ENCODE data around the gene UBR1.
A peak's percentile ranks its signal among the peaks of the same experiment; 100 is the strongest.
"Not testable (repeated sequence)": the region's sequence is repeated elsewhere in the genome, so short reads cannot be mapped to it uniquely, and the experiment has no call there.

The UBR1 gene

DNA sequence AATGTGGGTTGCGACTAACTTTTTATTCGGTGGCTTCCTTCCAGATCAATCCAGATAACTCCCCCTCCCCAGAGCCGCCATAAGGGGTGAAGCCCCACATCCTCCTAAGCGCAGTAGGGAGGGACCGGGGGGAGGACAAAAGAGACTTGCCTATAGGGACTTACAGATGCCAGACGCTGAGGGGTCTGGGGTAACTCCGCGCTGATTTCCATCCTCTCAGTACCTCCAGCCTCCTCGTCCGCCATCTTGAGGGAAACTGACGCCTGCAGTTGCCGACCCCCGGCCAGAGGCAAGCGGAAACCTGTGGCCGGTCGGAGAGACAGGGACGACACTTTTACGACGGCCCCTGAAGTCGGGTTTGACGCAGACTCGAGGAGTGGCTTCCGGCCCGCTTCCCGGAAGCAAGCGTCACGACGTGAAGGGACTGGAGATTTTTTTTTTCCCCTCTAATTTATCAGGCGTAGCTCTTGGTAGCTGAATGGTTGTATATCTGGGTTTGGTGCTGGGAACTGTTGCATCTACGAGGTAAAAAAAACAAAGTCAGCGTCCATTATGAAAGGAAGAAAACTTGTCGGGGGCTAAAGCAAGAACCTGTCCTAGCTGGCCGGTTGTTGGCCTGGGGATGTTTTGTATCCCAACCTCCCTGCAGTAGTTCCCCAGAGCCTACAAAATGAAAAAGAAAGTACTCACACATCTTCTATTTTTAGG is at the start of gene UBR1:
UBR1 (minus strand) TSS at position 261 of the 708 bp plus-strand sequence; CDS start at position 245, 16 bp downstream.
- DNase-seq: peak; percentile 96

DNA sequence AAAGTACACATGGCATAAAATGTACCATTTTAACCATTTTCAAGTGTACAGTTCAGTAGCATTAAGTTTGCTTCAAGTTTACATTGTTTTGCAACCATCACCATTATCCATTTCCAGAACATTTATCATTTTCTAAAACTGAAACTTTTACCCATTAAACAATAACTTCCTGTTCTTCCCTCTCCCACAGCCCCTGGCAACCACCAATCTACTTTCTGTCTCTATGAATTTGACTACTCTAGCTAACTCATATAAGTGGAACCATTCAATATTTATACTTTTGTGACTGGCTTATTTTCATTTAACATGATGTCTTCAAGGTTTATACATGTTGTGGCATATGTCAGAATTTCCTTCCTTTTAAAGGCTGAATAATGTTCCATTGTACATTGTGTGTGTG is 47.4 kb upstream of the UBR1 start:
- DNase-seq: no peak

DNA sequence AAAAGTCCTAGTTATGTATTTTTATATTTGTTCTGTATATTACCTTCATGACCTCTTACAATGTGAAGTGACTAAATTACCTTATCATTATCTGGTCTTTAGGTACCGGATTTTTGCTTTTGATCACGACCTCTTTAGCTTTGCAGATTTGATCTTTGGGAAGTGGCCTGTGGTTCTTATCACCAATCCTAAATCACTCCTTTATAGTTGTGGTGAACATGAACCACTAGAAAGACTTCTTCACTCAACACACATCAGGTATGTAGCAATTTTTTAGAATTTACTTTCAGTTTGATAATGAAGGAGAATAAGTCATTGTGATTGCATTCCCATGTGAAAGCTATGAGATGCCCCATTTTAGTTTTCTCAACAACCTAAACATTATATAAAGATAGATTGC is 45.9 kb upstream of the UBR1 start:
- peak; percentile 25 for DNase-seq

DNA sequence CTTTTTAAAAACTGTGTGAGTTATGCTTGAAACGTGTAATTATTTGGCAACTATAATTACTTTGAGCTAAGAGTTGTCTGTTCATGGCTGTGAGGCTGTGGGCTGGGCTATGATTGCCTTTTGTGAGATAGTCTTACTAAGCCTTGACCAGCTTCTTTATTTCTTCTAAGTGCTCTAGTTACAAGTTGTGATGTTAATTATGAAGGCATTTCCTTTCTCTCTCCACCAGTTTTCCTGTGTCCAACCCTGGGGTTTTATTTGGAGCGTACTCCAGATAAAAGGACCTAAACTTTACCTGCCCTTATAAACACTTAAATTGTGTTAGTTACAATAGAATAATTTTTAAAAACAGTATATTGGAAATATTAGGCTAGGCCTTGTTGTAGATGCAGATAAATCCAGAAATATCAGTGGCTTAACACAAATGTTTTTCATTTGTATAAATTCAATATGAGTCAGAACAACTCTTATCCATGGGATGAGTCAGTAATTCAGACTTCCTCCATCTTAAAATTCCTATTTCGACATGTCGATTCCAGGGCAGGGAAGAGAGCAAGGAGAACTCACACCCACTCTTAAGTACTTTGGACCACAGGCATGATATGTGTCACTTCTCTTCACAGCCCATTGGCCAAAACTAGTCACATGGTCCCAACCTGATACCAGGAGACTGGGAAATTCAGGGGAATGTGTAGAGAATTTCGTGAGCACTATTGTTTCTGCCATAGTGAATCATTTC is 44.5 kb upstream of the UBR1 start:
- no peak for DNase-seq

DNA sequence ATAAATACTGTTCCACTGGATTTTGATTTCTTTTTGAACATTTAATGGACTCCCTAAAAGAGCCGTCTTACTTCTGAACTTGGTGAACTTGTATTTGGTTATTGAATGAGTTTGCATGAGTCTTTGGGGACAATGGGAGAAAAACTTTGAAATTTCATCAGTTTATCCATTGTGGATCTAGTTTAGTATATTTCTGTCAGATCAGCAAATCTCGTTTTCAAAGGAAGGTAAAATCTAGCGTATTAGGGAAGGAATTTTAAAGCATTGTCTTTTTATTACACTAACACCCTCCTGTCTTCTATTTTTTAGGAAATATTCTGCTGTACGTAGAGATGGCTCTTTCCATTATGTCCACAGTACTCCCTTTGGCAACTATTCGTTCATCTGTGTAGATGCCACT is 40.3 kb upstream of the UBR1 start:
- DNase-seq: no peak

DNA sequence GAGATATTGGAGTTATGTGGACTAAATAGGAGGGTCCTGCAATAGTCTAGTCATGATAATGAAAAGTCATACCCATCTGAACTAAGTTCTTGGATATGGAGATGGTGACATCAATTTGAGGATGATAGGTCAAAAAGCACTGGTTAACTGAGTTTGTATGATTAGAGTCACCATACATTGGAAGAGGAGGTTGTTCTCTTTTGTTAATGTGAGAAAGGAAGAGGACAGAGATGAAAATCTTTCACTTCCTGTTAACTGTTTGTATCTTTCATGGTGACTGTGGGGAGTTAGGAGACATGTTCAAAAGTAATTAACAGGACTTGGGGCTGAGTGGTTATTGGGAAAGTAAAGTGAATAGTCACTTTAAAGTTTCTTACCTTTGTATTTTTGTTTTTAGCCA is 38.7 kb upstream of the UBR1 start:
- DNase-seq: peak; percentile 17

DNA sequence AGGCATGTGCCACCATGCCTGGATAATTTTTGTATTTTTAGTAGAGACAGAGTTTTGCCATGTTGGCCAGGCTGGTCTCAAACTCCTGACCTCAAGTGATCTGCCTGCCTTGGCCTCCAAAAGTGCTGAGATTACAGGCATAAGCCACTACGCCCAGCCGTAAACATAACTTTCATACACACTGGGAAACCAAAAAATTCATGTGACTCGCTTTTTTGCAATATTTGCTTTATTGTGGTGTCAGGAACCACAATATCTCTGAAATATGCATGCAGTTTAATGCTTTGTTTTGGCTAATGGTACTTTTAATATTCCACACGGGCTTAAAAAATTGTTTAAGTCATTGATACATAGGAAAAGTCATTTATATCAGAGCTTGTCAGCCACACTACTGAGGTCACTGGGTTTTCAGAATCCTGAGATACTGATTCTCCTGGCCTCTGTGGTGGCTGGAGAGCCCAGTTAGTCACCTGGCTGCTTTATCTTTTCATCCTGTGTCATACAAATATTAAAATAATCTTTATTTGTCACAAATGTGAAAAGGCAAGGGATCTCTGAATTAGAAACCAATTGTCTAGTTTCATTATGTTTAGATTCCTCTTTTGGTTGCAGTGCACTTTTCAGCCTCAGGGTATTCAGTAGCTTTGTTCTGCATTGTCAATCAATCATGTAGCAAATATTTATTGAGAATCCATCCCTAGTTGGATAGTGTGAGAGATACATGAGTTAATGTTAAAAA is 37.5 kb upstream of the UBR1 start:
- peak; percentile 7 for DNase-seq

DNA sequence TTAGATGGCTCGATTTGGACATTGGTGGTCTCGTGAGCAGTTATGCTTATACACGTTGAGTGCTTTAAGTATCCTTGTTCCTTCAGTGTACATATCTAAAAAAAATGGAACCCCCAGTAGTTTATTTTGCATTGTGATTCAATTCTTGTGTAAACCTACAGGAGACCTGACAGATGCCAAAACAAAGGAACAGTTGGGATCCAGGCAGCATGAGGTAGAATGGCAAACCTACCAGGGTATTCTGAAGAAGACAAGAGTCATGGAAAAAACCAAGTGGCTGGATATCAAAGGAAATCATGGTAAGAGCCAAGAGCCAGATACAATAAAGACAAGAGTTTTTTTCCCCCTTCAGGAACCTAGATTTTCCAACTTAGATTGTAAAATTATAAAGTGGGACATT is 29.5 kb upstream of the UBR1 start:
- no peak for DNase-seq

DNA sequence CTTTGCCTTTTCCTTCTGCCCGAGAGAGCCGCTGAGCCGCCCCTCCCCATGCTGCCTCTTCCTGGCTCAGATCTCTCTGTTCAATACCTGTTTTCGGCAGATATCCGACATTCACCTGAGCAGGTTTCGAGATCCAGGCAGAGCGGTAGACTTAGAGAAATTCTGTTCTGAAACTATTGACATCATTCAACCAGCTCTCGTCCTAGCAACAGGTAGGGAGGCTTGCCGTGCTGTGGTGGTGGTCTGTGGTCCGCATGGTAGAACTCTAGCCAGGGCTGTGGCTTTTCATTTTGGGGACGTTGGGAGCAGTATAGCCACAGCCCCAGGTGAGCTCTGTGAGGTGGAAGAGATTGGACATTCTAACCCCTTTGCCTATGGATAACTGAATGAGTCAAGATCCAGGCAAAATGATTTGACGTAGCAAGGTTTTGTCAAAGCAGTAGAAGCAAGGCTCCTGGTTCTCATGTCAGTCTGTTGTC is 28.4 kb upstream of the UBR1 start:
- DNase-seq: peak; percentile 20

DNA sequence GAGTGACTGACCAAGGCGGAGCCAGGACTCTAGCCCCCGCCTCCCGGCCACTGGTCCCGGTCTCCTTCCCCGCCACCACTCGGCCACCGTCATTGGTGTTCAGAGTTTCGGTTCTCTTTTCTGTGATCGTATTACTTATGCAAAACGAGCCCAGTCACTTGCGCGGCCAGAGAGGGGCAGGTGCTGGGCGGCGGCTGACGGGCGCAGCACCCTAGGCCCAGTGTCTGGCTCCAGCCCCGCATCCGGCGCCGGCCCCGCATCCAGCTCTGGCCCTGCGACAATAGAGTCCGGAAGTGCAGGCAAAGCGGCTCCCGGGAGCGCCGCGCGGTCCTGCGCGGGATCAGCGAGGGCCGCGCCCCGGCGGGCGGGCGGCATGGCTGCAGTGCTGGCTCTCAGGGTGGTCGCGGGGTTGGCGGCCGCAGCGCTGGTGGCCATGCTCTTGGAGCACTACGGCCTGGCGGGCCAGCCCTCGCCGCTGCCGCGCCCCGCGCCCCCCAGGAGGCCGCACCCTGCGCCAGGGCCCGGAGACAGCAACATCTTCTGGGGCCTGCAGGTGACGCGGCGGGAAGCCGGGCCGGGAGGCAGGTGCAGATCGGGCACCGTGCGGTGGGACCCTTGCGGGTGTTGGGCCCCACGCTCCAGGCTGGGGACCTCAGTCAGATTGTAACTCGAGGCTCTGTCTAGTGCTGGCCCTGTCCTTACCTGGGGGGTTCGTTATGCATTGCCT is 27.8 kb upstream of the UBR1 start, which contains the start of gene TMEM62:
TMEM62 (plus strand) TSS at position 157 of the 727 bp plus-strand sequence; CDS start at position 374, 217 bp downstream.
- DNase-seq: peak; percentile 83

DNA sequence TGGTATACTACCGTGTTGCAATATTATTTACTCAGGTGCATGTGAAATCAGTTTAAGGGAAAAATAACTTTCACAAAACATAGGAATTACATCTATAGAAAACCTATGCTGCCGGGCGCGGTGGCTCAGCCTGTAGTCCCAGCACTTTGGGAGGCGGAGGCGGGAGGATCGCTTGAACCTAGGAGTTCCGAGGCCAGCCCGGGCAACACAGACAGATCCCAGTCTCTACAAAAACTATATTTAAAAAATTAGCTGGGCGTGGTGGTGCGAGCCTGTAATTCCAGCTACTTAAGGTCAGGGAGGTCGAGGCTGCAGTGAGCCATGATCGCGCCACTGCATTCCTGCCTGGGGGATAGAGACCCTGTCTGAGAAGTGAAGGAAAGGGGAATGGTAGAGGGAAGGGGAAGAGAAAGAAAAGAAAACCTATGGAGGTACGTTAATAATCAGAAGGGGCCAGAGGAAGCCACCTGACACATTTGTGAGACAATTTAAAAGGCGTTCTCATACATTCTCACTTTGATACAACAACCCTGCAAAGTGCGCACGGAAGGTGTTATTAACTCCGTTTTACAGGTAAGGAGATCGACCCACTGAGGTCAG is 27.1 kb upstream of the UBR1 start:
- no peak for DNase-seq

DNA sequence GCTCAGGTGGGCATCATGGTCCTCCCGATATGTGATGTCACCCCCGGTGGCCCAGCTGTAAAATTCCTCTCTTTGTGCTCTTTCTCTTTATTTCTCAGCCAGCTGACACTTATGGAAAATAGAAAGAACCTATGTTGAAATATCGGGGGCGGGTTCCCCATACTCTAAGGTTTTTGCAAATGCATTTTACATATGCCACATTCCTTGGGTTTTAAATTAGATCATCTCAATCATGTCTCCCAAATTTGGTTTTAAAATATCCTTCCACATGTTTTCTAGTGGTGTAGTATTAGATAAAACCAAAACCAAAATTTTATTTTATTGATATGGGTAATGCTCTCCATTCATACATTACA is 23.1 kb upstream of the UBR1 start:
- DNase-seq: no peak

DNA sequence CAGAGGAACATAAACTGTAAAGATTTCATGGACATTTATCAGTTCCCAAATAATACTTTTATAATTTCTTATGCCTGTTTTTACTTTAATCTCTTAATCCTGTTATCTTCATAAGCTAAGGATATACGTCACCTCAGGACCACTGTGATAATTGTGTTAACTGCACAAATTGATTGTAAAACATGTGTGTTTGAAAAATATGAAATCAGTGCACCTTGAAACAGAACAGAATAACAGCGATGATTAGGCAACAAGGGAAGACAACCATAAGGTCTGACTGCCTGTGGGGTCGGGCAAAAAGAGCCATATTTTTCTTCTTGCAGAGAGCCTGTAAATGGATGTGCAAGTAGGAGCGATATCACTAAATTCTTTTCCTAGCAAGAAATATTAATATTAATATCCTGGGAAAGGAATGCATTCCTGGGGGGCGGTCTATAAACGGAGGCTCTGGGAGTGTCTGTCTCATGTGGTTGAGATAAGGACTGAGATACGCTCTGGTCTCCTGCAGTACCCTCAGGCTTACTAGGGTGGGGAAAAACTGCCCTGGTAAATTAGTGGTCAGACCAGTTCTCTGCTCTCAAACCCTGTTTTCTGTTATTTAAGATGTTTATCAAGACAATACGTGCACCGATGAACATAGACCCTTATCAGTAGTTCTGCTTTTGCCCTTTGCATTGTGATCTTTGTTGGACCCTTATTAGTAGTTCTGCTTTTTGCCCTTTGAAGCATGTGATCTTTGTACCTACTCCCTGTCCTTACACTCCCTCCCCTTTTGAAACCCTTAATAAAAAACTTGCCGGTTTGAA is 22.5 kb upstream of the UBR1 start:
- DNase-seq: not testable (repeated sequence)

DNA sequence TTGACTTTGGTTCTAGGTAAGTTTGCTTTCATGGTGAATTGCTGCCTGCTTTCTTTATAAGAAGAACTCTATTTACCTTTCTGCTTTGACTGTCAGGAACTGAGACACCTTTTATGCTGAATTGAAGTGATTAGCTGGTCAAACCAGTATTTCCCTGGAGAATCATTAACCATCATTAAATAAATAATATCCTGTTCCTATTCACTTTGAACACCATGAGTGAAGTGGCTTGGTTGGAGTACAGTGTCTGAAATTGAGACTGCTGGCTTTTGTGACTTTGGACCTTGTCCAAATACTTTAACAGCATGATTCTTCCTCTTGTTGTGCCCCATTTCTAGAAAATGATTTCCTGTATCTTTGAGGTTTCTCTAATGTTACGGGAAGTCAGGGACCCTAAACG is 21.9 kb upstream of the UBR1 start:
- no peak for DNase-seq

DNA sequence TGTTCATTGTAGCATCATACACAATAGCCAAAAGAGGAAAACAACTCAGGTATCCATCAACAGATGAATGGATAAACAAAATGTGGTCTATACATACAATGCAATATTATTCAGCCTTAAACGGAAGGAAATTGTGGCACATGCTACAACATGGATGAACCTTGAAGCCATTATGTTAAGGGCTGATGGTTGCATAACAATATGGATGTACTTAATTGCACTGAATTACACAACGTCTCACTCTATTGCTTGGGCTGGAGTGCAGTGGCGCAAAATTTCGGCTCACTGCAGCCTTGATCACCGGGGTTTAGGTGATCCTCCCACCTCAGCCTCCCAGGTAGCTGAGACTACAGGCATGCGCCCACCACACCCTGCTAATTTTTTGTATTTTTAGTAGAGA is 20.5 kb upstream of the UBR1 start:
- no peak for DNase-seq

DNA sequence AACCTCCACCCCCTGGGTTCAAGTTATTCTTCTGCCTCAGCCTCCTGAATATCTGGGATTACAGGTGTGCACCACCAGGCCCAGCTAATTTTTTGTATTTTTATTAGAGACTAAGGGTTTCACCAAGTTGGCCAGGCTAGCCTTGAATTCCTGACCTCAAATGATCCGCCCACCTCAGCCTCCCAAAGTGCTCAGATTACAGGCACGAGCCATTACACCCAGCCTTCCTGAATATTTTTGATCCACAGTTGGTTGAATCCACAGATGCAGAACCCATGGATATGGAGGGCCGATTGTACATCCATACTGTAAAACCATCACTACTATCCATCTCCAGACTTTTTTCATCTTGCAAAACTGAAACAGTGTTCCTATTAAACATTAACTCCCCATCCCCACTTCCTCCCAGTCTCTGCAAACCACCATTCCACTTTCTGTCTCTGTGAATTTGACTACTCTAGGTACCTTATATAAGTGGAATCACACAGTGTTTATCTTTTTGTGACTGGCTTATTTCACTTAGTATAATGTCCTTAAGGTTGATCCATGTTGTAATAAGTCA is 19.3 kb upstream of the UBR1 start:
- no peak for DNase-seq

DNA sequence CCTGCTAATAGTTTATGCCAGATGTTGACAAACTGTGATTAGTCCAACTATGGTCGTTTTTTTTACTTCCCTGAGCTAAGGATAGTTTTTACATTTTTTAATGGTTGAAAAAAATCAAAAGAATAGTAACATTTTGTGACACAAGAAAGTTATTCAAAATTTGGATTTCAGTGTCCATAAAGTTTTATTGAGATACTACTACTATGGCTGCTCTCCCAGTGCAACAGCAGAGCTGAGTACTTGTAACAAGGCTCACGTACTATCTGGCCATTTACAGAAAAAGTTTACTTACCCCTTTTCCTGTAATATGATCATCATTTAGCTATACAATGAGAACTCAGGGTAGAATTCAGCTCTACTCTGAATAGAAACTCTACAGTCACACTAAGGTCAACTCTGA is 16.0 kb upstream of the UBR1 start:
- no peak for DNase-seq

DNA sequence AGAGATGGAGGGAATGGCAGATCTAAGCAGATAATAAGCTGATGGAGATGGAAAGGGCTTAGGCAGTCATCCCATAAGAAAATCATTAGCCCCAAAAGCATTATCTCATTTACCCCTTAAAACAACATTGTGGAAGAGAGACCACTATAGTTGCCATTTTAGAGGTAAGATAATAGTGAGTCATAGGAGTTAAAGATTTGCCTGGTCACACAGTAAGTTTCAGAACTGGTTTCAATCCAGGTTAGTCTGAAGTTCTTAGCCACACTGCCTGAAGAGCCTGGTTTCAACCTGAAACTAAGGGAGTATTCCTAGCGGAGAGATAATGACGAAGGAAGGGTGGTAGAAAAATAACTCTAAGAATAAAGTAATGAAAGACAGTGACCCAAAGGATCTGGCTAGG is 13.0 kb upstream of the UBR1 start:
- DNase-seq: no peak

DNA sequence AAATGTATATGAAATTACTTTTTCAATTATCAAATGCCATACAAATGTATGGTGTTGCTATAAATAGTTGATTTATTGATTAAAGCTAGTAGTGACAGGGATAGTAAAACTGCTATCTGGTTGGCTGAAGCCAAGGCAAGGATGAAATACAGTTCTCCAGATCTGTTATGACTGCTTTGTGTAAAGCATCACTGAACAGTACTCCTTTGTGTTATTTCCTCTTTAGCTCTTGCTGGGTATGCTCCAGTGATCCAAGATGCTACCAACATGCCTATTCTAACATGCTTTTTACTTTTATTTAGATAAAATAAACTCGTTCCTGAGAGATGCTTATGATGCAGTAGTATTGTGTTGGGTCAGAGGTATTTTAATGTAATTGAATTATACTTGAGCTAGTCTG is 12.4 kb upstream of the UBR1 start:
- DNase-seq: no peak

DNA sequence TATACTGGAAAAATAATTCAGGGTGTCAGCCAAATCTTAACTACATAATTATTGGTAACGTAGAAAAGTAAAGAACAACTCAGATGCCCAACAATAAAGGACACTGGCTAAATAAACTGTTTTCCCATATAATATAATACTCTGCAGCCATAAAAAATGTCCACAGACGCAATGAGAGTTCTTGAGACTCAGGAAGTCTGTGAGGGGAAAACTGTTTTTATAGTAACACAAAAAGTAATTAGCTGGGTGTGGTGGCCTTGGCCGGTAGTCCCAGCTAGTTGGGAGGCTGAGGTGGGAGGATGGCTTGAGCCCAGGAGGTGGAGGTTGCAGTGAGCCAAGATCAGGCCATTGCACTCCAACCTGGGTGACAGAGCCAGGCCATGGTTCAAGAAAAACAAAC is 5.5 kb upstream of the UBR1 start:
- no peak for DNase-seq

DNA sequence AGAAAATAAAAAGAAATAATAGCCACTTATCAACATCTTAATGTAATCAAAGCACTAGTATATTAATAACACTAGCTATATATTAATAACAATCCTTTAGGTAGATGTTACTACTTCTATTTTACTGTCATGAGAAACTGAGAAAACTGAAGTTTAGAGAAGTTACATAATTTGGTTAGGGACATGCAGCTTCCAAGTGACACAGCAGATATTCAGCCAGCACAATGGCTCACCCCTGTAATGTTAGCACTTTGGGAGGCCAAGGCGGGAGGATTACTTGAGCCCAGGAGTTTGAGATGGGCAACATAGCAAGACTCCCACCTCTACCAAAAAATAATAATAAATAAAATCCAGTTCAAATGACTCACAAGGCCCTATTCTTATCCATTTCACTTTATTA is 1.9 kb upstream of the UBR1 start:
- no peak for DNase-seq

DNA sequence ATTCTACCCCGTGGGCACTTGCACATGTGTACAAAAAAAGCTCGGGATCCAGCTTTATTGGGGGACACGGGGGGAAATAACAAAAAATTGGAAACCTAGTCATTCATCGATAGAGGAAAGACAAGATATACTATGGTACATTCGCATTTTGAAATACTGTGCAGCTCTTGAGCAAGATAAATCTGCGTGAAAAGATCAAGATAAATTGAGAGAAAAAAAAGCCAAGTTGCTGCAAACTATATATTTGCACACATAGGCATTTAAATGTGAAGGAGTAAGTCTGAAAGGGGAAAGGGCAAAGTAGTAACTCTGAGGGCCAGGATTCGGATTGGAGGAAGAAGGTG is 620 bp upstream of the UBR1 start:
- DNase-seq: no peak
